H9 (cell line): ENCODE data around the gene CRYAB. TPM values are rescaled to one million over a fixed set of nuclear protein-coding genes. Genes with fewer than 3 reads are reported as not detected.

Experiments
- DNase-seq: peaks from one replicate; pipeline ENCODE4 v3.0.0-alpha.2; 2017
- H2AFZ ChIP-seq: one replicate; pipeline ENCODE4 v1.6.1; 2013; ENCODE audit warnings: mild to moderate bottlenecking, low read length, control low read depth, moderate library complexity
- H2AK5ac ChIP-seq: 2 replicates; pipeline ENCODE4 v1.6.1; 2013; ENCODE audit warnings: low read length, control low read depth, mixed read lengths; ENCODE audit not compliant: insufficient read length
- H2BK120ac ChIP-seq: one replicate; pipeline ENCODE4 v1.6.1; 2013; ENCODE audit warnings: low read depth, mild to moderate bottlenecking, low read length, control low read depth, inconsistent platforms; ENCODE audit not compliant: poor library complexity, severe bottlenecking
- H2BK12ac ChIP-seq: 2 replicates; pipeline ENCODE4 v1.6.1; 2013; ENCODE audit warnings: low read length, control low read depth, mixed read lengths, low read depth; ENCODE audit not compliant: insufficient read length
- H2BK15ac ChIP-seq: 2 replicates; pipeline ENCODE4 v1.6.1; 2013; ENCODE audit warnings: low read depth, low read length, control low read depth
- H2BK20ac ChIP-seq: one replicate; pipeline ENCODE4 v1.6.1; 2013; ENCODE audit warnings: low read depth, mild to moderate bottlenecking, low read length, control low read depth, inconsistent platforms; ENCODE audit not compliant: poor library complexity, severe bottlenecking
- H2BK5ac ChIP-seq: 2 replicates; pipeline ENCODE4 v1.6.1; 2013; ENCODE audit warnings: low read length, control low read depth, mixed read lengths; ENCODE audit not compliant: insufficient read length
- H3K14ac ChIP-seq: 2 replicates; pipeline ENCODE4 v1.6.1; 2013; ENCODE audit warnings: low read length, control low read depth; ENCODE audit not compliant: insufficient read depth
- H3K18ac ChIP-seq: 2 replicates; pipeline ENCODE4 v1.6.1; 2013; ENCODE audit warnings: low read depth, mild to moderate bottlenecking, mixed read lengths, low read length, control low read depth; ENCODE audit not compliant: insufficient read length
- H3K23ac ChIP-seq: 2 replicates; pipeline ENCODE4 v1.6.1; 2013; ENCODE audit warnings: low read length, control low read depth, mixed read lengths, low read depth; ENCODE audit not compliant: insufficient read length
- H3K23me2 ChIP-seq: 2 replicates; pipeline ENCODE4 v1.6.1; 2013; ENCODE audit warnings: low read depth, mild to moderate bottlenecking, mixed read lengths, low read length, control low read depth; ENCODE audit not compliant: insufficient read length, poor library complexity, severe bottlenecking
- H3K27ac ChIP-seq: 2 replicates; pipeline ENCODE4 v1.5.1; 2013; ENCODE audit warnings: low read length, control low read depth, mixed read lengths, low read depth; ENCODE audit not compliant: insufficient read length
- H3K27me3 ChIP-seq: 2 replicates; pipeline ENCODE4 v1.6.1; 2013; ENCODE audit warnings: low read length, control low read depth, inconsistent platforms; ENCODE audit not compliant: insufficient read depth
- H3K4ac ChIP-seq: 2 replicates; pipeline ENCODE4 v1.6.1; 2013; ENCODE audit warnings: low read depth, mild to moderate bottlenecking, control low read depth, inconsistent platforms, low read length, moderate library complexity
- H3K4me1 ChIP-seq: 2 replicates; pipeline ENCODE4 v1.6.1; 2013; ENCODE audit warnings: low read length, control low read depth, inconsistent platforms; ENCODE audit not compliant: insufficient read depth
- H3K4me2 ChIP-seq: 2 replicates; pipeline ENCODE4 v1.6.1; 2013; ENCODE audit warnings: low read length, control low read depth, mixed read lengths; ENCODE audit not compliant: insufficient read length, insufficient read depth
- H3K56ac ChIP-seq: 2 replicates; pipeline ENCODE4 v1.6.1; 2013; ENCODE audit warnings: low read depth, mild to moderate bottlenecking, mixed read lengths, low read length, control low read depth; ENCODE audit not compliant: insufficient read length
- H3K79me1 ChIP-seq: 2 replicates; pipeline ENCODE4 v1.6.1; 2013; ENCODE audit warnings: low read depth, mild to moderate bottlenecking, moderate library complexity, low read length, control low read depth, inconsistent platforms; ENCODE audit not compliant: insufficient read depth, poor library complexity, severe bottlenecking
- H3K79me2 ChIP-seq: 2 replicates; pipeline ENCODE4 v1.6.1; 2013; ENCODE audit warnings: low read length, control low read depth, inconsistent platforms; ENCODE audit not compliant: insufficient read depth
- H3K9ac ChIP-seq: 2 replicates; pipeline ENCODE4 v1.6.1; 2013; ENCODE audit warnings: low read length, control low read depth, mixed read lengths; ENCODE audit not compliant: insufficient read length; ENCODE audit errors: extremely low read depth
- H3K9me3 ChIP-seq: one replicate; pipeline ENCODE4 v1.6.1; 2013; ENCODE audit warnings: low read depth, low read length, inconsistent platforms; ENCODE audit not compliant: control insufficient read depth
- H3T11ph ChIP-seq: one replicate; pipeline ENCODE4 v1.6.1; 2013; ENCODE audit warnings: mild to moderate bottlenecking, low read length, control low read depth, inconsistent platforms
- H4K20me1 ChIP-seq: one replicate; pipeline ENCODE4 v1.6.1; 2013; ENCODE audit not compliant: control insufficient read depth, insufficient read length, insufficient read depth
- H4K5ac ChIP-seq: 2 replicates; pipeline ENCODE4 v1.6.1; 2013; ENCODE audit warnings: low read depth, mild to moderate bottlenecking, mixed read lengths, low read length, control low read depth; ENCODE audit not compliant: insufficient read length
- H4K8ac ChIP-seq: replicated peaks from 2 replicates; pipeline ENCODE4 v1.6.1; 2013; ENCODE audit warnings: low read length, control low read depth, mixed read lengths, low read depth; ENCODE audit not compliant: insufficient read length
- H4K91ac ChIP-seq: 2 replicates; pipeline ENCODE4 v1.6.1; 2013; ENCODE audit warnings: low read depth, mild to moderate bottlenecking, moderate library complexity, mixed read lengths, low read length, control low read depth; ENCODE audit not compliant: insufficient read length
- H3K27ac Mint-ChIP-seq, 3 experiments: 2 replicates in 2 of 3; 3 replicates in 1 of 3; pipeline ENCODE4 v1.8.0; 2020 to 2021; ENCODE audit warnings: mixed read lengths in 3 of 3, mild to moderate bottlenecking in 1 of 3, moderate library complexity in 1 of 3
- H3K27me3 Mint-ChIP-seq: 2 replicates; pipeline ENCODE4 v1.8.0; 2021; ENCODE audit warnings: low read depth, mild to moderate bottlenecking, moderate library complexity, mixed read lengths
- H3K36me3 Mint-ChIP-seq, 3 experiments: 2 replicates in 2 of 3; 3 replicates in 1 of 3; pipeline ENCODE4 v1.8.0; 2020 to 2021; ENCODE audit warnings: low read depth in 3 of 3, mixed read lengths in 3 of 3; ENCODE audit not compliant: insufficient read depth in 1 of 3
- H3K4me1 Mint-ChIP-seq, 2 experiments: 2 replicates each; pipeline ENCODE4 v1.8.0; 2020; ENCODE audit warnings: mixed read lengths in 2 of 2
- H3K4me3 Mint-ChIP-seq, 2 experiments: 2 replicates in 1 of 2; 3 replicates in 1 of 2; pipeline ENCODE4 v1.8.0; 2020 to 2021; ENCODE audit warnings: mild to moderate bottlenecking in 2 of 2, mixed read lengths in 2 of 2, moderate library complexity in 1 of 2
- H3K9me3 Mint-ChIP-seq, 2 experiments: 2 replicates in 1 of 2; 3 replicates in 1 of 2; pipeline ENCODE4 v1.8.0; 2020; ENCODE audit warnings: mild to moderate bottlenecking in 2 of 2, mixed read lengths in 2 of 2, moderate library complexity in 1 of 2
- CTCF ChIP-seq: fragments of 200-600 bp; sonication (generic); conservative IDR thresholded peaks from 3 replicates; pipeline ENCODE4 v1.8.0; 2021; ENCODE audit warnings: antibody characterized with exemption, mild to moderate bottlenecking
- WGBS: extraction: QIAGEN DNeasy Blood & Tissue Kit; methylation state at CpG from one replicate; pipeline ENCODE4 v1.1.7; 2013; ENCODE audit warnings: missing lambda C conversion rate, low lambda C conversion rate, mixed read lengths; ENCODE audit not compliant: insufficient read length; ENCODE audit errors: extremely low coverage; 5-methylcytosine and 5-hydroxymethylcytosine counted together
- total RNA-seq: library from RNA; stranded (reverse); gene quantifications from 2 replicates; pipeline ENCODE4 v1.2.1, GENCODE V29; 2021

Gene CRYAB
- total RNA-seq, 1 experiment from 2014 or later, result not detected

- H3T11ph ChIP-seq, result no peak overlapping the region
- H3K27ac ChIP-seq, result no peak overlapping the region
- H2BK15ac ChIP-seq, result no peak overlapping the region
- H3K27me3 ChIP-seq, result no peaks in the 10 kb centered on the region; the same call in 1 of the 2 replicates
- no peak for TF ChIP-seq CTCF
- H3K4me2 ChIP-seq, result no peak overlapping the region
- no peaks in the 10 kb centered on the region for H3K36me3 Mint-ChIP-seq
- H3K23ac ChIP-seq, result no peak overlapping the region
- H2BK120ac ChIP-seq, result no peak overlapping the region
- no peak overlapping the region for H4K5ac ChIP-seq
- no peaks in the 10 kb centered on the region; the same call in 1 of the 2 replicates for H3K4me1 ChIP-seq
- no peak overlapping the region for H3K4me3 Mint-ChIP-seq
- H3K79me2 ChIP-seq, result no peaks in the 10 kb centered on the region; the same call in 1 of the 2 replicates
- no peak overlapping the region for H3K18ac ChIP-seq
- H3K23me2 ChIP-seq, result no peaks in the 10 kb centered on the region
- no peak overlapping the region for H2BK20ac ChIP-seq
- H3K27me3 Mint-ChIP-seq, result no peaks in the 10 kb centered on the region
- no peak for DNase-seq
- H2BK5ac ChIP-seq, result no peak overlapping the region
- no CpG with 5 or more reads among the region's 3 CpGs for WGBS
- no peak overlapping the region for H2AFZ ChIP-seq
- H2BK12ac ChIP-seq, result no peak overlapping the region
- no peak overlapping the region for H2AK5ac ChIP-seq
- H4K91ac ChIP-seq, result no peak overlapping the region
- H3K27ac Mint-ChIP-seq, result peak overlapping the region in 1 of 3 experiments; percentile 75; a peak in 2 of 7 replicates
- no peaks in the 10 kb centered on the region for H3K9me3 Mint-ChIP-seq
- no peak overlapping the region for H3K56ac ChIP-seq
- H3K9ac ChIP-seq, result no peak overlapping the region
- no peak overlapping the region for H3K14ac ChIP-seq
- no peak overlapping the region for H4K8ac ChIP-seq
- H4K20me1 ChIP-seq, result no peaks in the 10 kb centered on the region
- no peaks in the 10 kb centered on the region for H3K9me3 ChIP-seq
- H3K4me1 Mint-ChIP-seq, result peaks cover 11 to 19% of the 10 kb centered on the region in 2 experiments
- H3K4ac ChIP-seq, result no peak overlapping the region
- no peaks in the 10 kb centered on the region for H3K79me1 ChIP-seq
Measured at GRCh38 chr11:111944139-111944538, 32.6 kb upstream of the CRYAB start.
